Endothelial cell (in vitro differentiated cells): ENCODE measurements around the gene C3AR1. TPM values are rescaled to one million over a fixed set of nuclear protein-coding genes. Genes with fewer than 3 reads are reported as not detected.
"Not testable (repeated sequence)": the region's sequence is repeated elsewhere in the genome, so short reads cannot be mapped to it uniquely, and the experiment has no call there.

Experiments
- DNase-seq: peaks from one replicate; pipeline ENCODE4 v3.0.0; 2021; ENCODE audit warnings: low spot score
- H3K27ac Mint-ChIP-seq: one replicate; pipeline ENCODE4 v1.8.0; 2021; ENCODE audit warnings: mixed read lengths, inconsistent platforms; ENCODE audit not compliant: unreplicated experiment
- H3K27me3 Mint-ChIP-seq: one replicate; pipeline ENCODE4 v1.8.0; 2021; ENCODE audit warnings: mild to moderate bottlenecking, moderate library complexity, mixed read lengths, inconsistent platforms; ENCODE audit not compliant: unreplicated experiment
- H3K36me3 Mint-ChIP-seq: one replicate; pipeline ENCODE4 v1.8.0; 2021; ENCODE audit warnings: mild to moderate bottlenecking, low read depth, mixed read lengths, inconsistent platforms; ENCODE audit not compliant: unreplicated experiment
- H3K4me1 Mint-ChIP-seq: one replicate; pipeline ENCODE4 v1.8.0; 2021; ENCODE audit warnings: mild to moderate bottlenecking, mixed read lengths, inconsistent platforms; ENCODE audit not compliant: unreplicated experiment
- H3K4me3 Mint-ChIP-seq: one replicate; pipeline ENCODE4 v1.8.0; 2021; ENCODE audit warnings: mild to moderate bottlenecking, mixed read lengths, inconsistent platforms; ENCODE audit not compliant: unreplicated experiment
- H3K9me3 Mint-ChIP-seq: one replicate; pipeline ENCODE4 v1.8.0; 2021; ENCODE audit warnings: mixed read lengths, inconsistent platforms; ENCODE audit not compliant: unreplicated experiment
- total RNA-seq: library from RNA; stranded (reverse); fragmentation: NEBNext Ultra II Directional; extraction: Animal tissue kit (Norgen Biotek cat#: 25700); gene quantifications from one replicate; pipeline ENCODE4 v1.2.1, GENCODE V29; 2021; ENCODE audit not compliant: unreplicated experiment
- TF ChIP-seq, protein P1 (sequence below): fragments of 200-600 bp; sonication (generic); IDR thresholded peaks from one replicate; pipeline ENCODE4 v1.5.0; 2021; ENCODE audit warnings: antibody characterized with exemption; ENCODE audit not compliant: unreplicated experiment

Gene C3AR1
- total RNA-seq, 1 donor from 2014 or later: 0.49 TPM

DNA sequence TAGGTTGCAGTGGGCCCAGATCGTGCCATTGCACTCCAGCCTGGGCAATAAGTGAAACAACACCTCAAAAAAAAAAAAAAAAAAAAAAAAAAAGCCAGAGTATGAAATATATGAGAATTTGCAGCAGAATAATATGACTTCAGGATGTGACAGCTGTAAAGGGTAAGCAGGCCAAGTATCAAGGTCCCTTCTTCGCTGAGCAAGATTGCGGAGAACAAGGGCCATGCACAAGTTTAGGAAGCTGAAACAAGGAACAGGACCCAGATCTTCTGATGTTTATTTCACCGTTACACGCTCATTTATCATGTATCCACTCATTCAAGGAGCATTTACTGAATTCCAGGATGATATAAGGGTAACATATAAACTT, 34.3 kb downstream of the C3AR1 start:
- DNase-seq: no peak
- TF ChIP-seq, protein P1, sequence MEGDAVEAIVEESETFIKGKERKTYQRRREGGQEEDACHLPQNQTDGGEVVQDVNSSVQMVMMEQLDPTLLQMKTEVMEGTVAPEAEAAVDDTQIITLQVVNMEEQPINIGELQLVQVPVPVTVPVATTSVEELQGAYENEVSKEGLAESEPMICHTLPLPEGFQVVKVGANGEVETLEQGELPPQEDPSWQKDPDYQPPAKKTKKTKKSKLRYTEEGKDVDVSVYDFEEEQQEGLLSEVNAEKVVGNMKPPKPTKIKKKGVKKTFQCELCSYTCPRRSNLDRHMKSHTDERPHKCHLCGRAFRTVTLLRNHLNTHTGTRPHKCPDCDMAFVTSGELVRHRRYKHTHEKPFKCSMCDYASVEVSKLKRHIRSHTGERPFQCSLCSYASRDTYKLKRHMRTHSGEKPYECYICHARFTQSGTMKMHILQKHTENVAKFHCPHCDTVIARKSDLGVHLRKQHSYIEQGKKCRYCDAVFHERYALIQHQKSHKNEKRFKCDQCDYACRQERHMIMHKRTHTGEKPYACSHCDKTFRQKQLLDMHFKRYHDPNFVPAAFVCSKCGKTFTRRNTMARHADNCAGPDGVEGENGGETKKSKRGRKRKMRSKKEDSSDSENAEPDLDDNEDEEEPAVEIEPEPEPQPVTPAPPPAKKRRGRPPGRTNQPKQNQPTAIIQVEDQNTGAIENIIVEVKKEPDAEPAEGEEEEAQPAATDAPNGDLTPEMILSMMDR: no peak
- H3K27me3 Mint-ChIP-seq: peaks cover 3% of the 10 kb centered on the region
- peak overlapping the region; percentile 89 for H3K4me3 Mint-ChIP-seq
- peak overlapping the region; percentile 50 for H3K27ac Mint-ChIP-seq
- H3K36me3 Mint-ChIP-seq: peaks cover 9% of the 10 kb centered on the region
- H3K9me3 Mint-ChIP-seq: no peaks in the 10 kb centered on the region
- peaks cover 51% of the 10 kb centered on the region for H3K4me1 Mint-ChIP-seq

DNA sequence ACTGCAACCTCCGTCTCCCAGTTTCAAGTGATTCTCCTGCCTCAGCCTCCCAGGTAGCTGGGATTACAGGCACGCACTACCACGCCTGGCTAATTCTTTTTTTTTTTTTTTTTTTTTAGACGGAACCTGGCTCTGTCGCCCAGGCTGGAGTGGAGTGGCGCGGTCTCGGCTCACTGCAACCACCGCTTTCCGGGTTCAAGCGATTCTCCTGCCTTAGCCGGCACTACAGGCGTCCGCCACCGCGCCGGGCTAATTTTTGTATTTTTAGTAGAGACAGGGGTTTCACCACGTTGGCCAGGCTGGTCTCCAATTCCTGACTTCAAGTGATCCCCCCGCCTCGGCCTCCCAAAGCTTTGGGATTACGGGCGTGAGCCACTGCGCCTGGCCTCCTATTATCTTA, 35.1 kb downstream of the C3AR1 start:
- H3K4me3 Mint-ChIP-seq, DNase-seq, H3K27ac Mint-ChIP-seq, H3K27me3 Mint-ChIP-seq, H3K9me3 Mint-ChIP-seq, H3K36me3 Mint-ChIP-seq: not testable (repeated sequence)
- H3K4me1 Mint-ChIP-seq: peaks cover 50% of the 10 kb centered on the region

DNA sequence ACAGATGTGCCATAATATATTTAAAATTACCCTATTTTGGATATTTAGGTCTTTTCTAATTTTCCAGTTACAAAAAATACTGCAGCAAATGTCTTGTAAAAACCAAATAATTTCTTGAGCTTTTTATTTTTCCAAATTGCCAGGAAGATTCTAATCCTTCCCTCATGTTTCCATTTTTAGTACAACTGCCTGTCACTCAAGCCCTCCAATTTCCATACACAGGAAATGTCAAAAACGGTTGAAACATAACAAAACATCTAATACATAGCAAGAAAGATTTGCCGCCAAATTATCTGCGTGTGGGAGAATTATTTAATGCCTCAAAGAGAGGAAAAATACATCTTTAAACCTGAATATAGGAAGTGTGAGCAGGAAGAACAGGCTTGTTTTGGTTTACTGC, 36.0 kb downstream of the C3AR1 start:
- peaks cover 43% of the 10 kb centered on the region for H3K4me1 Mint-ChIP-seq
- peaks cover 9% of the 10 kb centered on the region for H3K36me3 Mint-ChIP-seq
- H3K4me3 Mint-ChIP-seq: peak overlapping the region; percentile 14

DNA sequence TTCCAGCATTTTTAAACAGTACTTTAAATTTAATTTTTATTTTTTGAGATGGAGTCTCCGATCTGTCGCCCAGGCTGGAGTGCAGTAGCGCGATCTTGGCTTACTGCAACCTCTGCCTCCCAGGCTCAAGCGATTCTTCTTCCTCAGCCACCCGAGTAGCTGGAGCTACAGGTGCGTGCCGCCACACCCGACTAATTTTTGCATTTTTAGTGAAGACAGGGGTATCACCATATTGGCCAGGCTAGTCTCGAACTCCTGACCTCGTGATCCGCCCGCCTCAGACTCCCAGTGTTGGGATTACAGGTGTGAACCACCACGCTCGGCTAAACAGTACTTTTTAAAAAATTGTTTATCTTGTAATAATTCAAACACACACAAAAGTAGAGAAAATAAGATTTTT, 37.9 kb downstream of the C3AR1 start:
- TF ChIP-seq, protein P1: no peak
- Mint-ChIP-seq H3K27ac (no peak overlapping the region), H3K4me3 (no peak overlapping the region), H3K4me1 (peaks cover 31% of the 10 kb centered on the region), H3K36me3 (peaks cover 9% of the 10 kb centered on the region), H3K27me3 (peaks cover 7% of the 10 kb centered on the region), H3K9me3 (no peaks in the 10 kb centered on the region)
- DNase-seq: no peak

More for the DNA sequence above, 36.0 kb downstream of the C3AR1 start:
- Mint-ChIP-seq H3K9me3 (no peaks in the 10 kb centered on the region), H3K27ac (no peak overlapping the region), H3K27me3 (peaks cover 10% of the 10 kb centered on the region)
- TF ChIP-seq, protein P1: no peak
- DNase-seq: no peak

DNA sequence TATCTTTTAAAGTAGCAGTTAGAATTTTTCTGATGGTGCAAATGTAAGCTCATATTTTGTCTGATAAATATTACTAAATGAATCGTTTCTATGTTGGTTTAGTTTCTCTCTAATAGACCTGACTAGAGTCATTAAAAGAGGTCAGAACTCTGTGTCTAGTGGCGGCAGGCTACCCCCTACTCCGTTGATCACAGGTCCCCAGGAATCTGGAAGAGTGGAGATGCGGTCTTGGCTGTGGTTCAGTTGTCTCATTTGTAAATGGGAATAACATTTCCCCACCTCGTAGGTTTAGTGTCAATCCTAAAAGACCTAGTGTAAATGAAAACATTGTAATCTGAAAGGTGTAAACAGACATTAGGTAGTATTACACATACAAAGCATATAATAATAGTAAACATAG, 38.3 kb downstream of the C3AR1 start:
- peaks cover 9% of the 10 kb centered on the region for H3K36me3 Mint-ChIP-seq
- peak overlapping the region; percentile 100 for H3K27ac Mint-ChIP-seq

More for the DNA sequence above, 38.3 kb downstream of the C3AR1 start:
- peaks cover 31% of the 10 kb centered on the region for H3K4me1 Mint-ChIP-seq
- no peak for DNase-seq
- TF ChIP-seq, protein P1: no peak
- peak overlapping the region; percentile 76 for H3K4me3 Mint-ChIP-seq
- H3K9me3 Mint-ChIP-seq: no peaks in the 10 kb centered on the region
- peaks cover 7% of the 10 kb centered on the region for H3K27me3 Mint-ChIP-seq
